ENCODE measurements around the gene ITSN1.

GRCh38 chr21:33871171-33871570, 228.9 kb downstream of the ITSN1 start:
- TF ChIP-seq EP300 (conservative IDR thresholded peaks at IDR 0.05; ENCODE audit: poor library complexity, severe bottlenecking) (no peak), CTCF (IDR thresholded peaks at IDR 0.05; ENCODE audit: poor library complexity, severe bottlenecking) (no peak), EZH2 (IDR thresholded peaks at IDR 0.05; ENCODE audit: borderline replicate concordance, insufficient read depth, low read length, poor library complexity, severe bottlenecking) (no peak), RAD21 (conservative IDR thresholded peaks at IDR 0.05) (no peak), SMC3 (conservative IDR thresholded peaks at IDR 0.05; ENCODE audit: poor library complexity) (no peak), POLR2AphosphoS5 (IDR thresholded peaks at IDR 0.05) (no peak), REST (IDR thresholded peaks at IDR 0.05; ENCODE audit: borderline replicate concordance) (no peak)
